ENCODE measurements around the gene GABRB2.
"Not testable (repeated sequence)": the region's sequence is repeated elsewhere in the genome, so short reads cannot be mapped to it uniquely, and the experiment has no call there.

GABRB2 gene

DNA sequence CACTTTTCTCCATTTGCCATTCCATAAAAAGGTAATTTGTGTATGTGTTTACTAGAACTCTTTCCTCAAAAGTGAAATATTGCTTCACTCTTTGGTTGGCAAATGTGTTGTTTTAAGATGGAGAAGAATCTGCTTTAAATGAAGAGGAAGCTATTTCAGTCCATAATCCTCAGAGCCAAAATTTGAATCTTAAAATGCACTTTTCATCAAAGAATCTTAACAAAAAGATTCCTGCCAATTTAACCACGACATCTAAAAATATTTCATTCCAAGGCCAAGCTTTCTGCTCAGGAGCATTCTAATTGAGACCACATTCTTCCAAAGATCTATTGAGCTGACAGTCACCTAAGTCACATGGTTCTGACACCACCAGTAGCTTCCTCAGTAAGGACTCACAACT, 7.5 kb downstream of the GABRB2 start:
- TF ChIP-seq, protein P1, sequence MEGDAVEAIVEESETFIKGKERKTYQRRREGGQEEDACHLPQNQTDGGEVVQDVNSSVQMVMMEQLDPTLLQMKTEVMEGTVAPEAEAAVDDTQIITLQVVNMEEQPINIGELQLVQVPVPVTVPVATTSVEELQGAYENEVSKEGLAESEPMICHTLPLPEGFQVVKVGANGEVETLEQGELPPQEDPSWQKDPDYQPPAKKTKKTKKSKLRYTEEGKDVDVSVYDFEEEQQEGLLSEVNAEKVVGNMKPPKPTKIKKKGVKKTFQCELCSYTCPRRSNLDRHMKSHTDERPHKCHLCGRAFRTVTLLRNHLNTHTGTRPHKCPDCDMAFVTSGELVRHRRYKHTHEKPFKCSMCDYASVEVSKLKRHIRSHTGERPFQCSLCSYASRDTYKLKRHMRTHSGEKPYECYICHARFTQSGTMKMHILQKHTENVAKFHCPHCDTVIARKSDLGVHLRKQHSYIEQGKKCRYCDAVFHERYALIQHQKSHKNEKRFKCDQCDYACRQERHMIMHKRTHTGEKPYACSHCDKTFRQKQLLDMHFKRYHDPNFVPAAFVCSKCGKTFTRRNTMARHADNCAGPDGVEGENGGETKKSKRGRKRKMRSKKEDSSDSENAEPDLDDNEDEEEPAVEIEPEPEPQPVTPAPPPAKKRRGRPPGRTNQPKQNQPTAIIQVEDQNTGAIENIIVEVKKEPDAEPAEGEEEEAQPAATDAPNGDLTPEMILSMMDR (IDR thresholded peaks at IDR 0.05; ENCODE audit: borderline replicate concordance, insufficient read depth, low read depth, low read length): no peak
- no peak overlapping the region for H3K4me3 ChIP-seq (ENCODE audit: low read depth, low read length)

DNA sequence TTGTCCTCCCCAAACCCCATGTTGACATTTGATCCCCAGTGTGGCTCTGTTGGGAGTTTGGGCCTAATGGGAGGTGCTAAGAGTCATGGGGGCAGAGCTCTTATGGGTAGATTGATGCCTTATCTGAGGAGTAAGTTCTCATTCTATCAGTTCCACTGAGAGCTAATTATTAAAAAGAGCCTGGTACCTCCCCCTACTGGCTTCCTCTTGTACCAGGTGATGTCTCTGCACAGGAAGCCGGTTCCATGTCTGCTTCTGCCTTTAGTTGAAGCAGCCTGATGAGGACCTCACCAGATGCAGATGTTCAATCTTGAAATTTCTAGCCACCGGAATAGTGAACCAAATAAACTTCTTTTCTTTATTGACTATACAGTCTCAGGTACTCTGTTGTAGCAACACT, 10.8 kb downstream of the GABRB2 start:
- H3K4me3 ChIP-seq (ENCODE audit: low read depth, low read length): no peak overlapping the region

DNA sequence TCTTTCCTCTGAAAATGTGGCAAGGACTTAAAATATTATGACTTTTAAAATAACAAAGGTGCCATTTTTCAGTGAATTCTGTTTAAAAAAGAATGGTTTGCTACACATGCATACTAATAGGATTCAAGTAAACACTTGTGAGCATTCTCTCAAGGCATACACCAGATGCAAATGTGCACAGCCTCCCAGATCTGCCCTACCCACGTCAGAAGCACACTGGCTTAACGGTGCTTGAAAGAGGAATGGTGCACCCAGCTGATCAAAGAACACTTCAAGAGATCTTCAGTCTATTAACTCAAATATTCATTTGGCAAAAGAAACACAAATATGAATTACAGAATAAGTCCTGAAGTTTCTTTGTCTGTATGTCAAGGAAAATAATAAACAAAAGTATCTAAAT, 15.8 kb downstream of the GABRB2 start:
- H3K4me3 ChIP-seq (ENCODE audit: low read depth, low read length): no peak overlapping the region
- TF ChIP-seq, protein P1 (IDR thresholded peaks at IDR 0.05; ENCODE audit: borderline replicate concordance, insufficient read depth, low read depth, low read length): no peak

More for the DNA sequence above, 10.8 kb downstream of the GABRB2 start:
- TF ChIP-seq, protein P1 (IDR thresholded peaks at IDR 0.05; ENCODE audit: borderline replicate concordance, insufficient read depth, low read depth, low read length): 0 out of 2 replicates have a peak, but pooled peaks have one; percentile 11

DNA sequence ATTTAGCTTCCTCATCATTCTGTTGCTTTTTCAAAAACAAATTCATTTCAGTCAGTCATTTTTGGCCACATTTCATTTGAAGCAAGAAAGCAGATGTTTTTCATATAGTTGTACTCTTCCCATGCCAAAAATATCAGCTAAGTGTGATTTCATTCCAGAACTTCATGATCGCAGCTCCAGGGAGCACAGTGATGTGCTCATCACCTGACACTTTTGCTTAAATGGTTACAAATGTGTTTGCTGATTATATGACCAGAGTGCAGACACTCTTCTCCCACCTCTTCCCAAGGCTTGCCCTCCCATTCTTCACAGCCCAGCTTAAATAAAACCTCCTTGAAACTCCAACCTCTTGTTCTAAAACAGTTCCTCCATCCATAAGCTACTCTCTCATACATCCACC, 32.6 kb downstream of the GABRB2 start:
- TF ChIP-seq, protein P1 (IDR thresholded peaks at IDR 0.05; ENCODE audit: borderline replicate concordance, insufficient read depth, low read depth, low read length): no peak
- no peak overlapping the region for H3K4me3 ChIP-seq (ENCODE audit: low read depth, low read length)

DNA sequence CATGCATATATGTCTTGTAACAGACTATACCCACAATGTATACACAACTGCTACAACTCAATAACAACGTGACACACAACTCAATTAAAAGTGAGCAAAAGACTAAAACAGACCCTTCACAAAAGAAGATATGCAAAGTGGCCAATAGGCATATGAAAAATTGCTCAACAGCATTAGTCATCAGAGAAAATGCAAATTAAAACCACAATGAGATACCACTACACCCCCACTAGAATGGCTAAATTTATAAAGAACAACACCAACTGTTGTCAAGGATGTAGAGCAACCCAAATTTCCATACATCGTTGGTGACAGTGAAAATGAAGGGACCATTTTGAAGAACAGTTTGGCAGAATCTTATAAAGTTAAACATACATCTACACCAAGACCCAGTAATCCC, 38.9 kb downstream of the GABRB2 start:
- H3K4me3 ChIP-seq (ENCODE audit: low read depth, low read length): no peak overlapping the region
- TF ChIP-seq, protein P1 (IDR thresholded peaks at IDR 0.05; ENCODE audit: borderline replicate concordance, insufficient read depth, low read depth, low read length): no peak

DNA sequence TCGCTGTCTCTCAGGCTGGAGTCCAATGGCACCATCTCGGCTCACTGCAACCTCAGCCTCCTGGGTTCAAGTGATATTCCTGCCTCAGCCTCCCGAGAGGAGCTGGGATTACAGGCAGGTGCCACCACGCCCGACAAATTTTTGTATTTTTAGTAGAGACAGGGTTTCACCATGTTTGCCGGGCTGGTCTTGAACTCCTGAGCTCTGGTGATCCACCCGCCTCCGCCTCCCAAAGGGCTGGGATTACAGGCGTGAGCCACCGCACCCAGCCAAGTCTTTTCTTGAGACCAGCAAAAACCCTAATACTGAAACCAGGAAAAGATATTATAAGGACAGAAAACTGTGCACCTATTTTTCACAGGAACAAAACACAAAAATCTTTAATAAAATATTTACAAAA, 41.4 kb downstream of the GABRB2 start:
- not testable (repeated sequence) for H3K4me3 ChIP-seq (ENCODE audit: low read depth, low read length)

DNA sequence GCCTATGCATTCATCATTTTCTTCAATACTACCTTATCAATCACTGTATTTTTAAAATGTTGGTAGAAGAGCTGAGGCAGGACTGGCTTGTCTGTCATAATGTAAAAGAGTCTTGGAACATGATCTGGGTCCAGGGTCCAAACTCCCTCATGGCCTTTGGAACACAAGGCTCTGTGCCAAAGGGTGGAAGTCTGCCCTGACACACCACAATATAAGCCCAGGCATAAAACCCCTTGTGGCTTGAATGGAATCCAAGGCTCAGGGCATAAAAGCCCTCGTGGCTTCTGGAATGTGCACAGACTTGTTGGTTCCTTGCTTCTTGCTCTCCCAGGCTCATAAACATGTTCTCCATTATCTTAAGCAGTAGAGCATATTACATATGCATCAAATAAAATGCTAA, 48.0 kb downstream of the GABRB2 start:
- H3K4me3 ChIP-seq (ENCODE audit: low read depth, low read length): no peak overlapping the region
- TF ChIP-seq, protein P1 (IDR thresholded peaks at IDR 0.05; ENCODE audit: borderline replicate concordance, insufficient read depth, low read depth, low read length): no peak

DNA sequence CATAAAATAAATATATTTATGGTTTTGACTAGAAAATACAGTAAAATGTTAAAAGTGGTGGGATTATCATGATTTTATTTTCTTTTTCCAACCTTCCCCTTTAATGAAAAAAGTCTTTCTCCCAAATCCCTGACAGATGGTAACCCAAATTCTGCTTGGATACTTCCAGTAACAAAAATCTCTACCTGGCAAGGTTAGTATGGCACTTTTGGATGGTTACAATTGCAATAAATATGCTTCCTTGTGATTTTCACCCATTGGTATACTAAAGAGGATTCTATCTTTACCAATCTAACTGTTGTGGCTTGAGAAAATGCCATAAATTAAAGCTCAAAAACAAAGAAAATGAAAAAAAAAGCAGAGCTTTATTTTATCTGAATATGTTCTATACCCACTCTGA, 62.8 kb downstream of the GABRB2 start:
- TF ChIP-seq, protein P1 (IDR thresholded peaks at IDR 0.05; ENCODE audit: borderline replicate concordance, insufficient read depth, low read depth, low read length): no peak
- no peak overlapping the region for H3K4me3 ChIP-seq (ENCODE audit: low read depth, low read length)

All from GM12875 (cell line).